Prostate gland (tissue), 2 donors: Measurements from ENCODE around the gene FXYD5.

Experiments used
- CTCF ChIP-seq, 4 experiments: fragments of 200-600 bp in 2 of 4; fragments of 450-650 bp in 2 of 4; sonication (generic) in 2 of 4; IDR thresholded peaks; 1 replicate in 3 of 4; 2 replicates in 1 of 4; pipeline ENCODE4 v1.5.1; 2016 to 2019; ENCODE audit warnings: antibody characterized with exemption in 4 of 4, mild to moderate bottlenecking in 2 of 4, moderate library complexity in 2 of 4
- POLR2A ChIP-seq: fragments of 450-650 bp; IDR thresholded peaks from one replicate; pipeline ENCODE4 v1.6.1; 2016; ENCODE audit warnings: antibody characterized with exemption, mild to moderate bottlenecking
- POLR2AphosphoS5 ChIP-seq: sonication (generic); formaldehyde crosslinking; IDR thresholded peaks from one replicate; pipeline ENCODE4 v1.6.1; 2017; ENCODE audit warnings: antibody characterized with exemption

- TF ChIP-seq CTCF (IDR thresholded peaks at IDR 0.05): no peak
- no peak for TF ChIP-seq POLR2AphosphoS5
- TF ChIP-seq POLR2A: no peak
Measured at GRCh38 chr19:35136977-35137702, 17.4 kb upstream of the FXYD5 start.
